SU-DHL-6 (cell line): Measurements from ENCODE around the gene INSR.

Experiments
- CTCF ChIP-seq: fragments of 200-600 bp; sonication (generic); IDR thresholded peaks from one replicate; pipeline ENCODE4 v1.5.1; 2017; ENCODE audit warnings: antibody characterized with exemption, mild to moderate bottlenecking, low read length, moderate library complexity; ENCODE audit not compliant: insufficient read depth, poor library complexity, severe bottlenecking
- EZH2phosphoT487 ChIP-seq: fragments of 200-600 bp; sonication (generic), shearing (Covaris generic); conservative IDR thresholded peaks from 2 replicates; pipeline ENCODE4 v1.6.1; 2018; ENCODE audit warnings: mild to moderate bottlenecking, antibody characterized with exemption, low read length, moderate library complexity, mixed read lengths

DNA sequence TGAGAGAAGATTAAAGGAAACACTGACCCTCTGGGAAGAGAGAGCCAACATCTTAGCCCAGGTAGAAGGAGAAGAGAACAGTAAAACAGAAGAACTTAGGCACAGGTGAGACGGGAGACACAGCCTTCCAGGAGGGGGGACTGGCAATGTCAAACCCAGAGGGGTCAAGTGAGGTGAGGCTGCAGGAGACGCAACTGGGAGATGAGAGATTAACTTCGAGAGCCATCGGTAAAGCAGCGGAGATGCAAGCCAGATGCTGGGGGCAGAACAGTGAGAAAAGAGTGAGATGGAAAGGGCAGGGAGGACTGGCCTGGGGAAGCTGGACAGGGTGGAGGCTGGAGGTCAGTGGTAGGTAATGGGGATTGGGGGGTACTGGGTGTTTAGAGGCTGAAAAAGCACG is 5.2 kb downstream of the INSR start:
- TF ChIP-seq CTCF (no peak), EZH2phosphoT487 (no peak)
